ENCODE measurements around the gene OXNAD1. TPM values are rescaled to one million over a fixed set of nuclear protein-coding genes. Genes with fewer than 3 reads are reported as not detected.

The OXNAD1 gene
- total and polyA plus RNA-seq, 10 of the 15 experiments (the other 5 are each of a cell fraction or from before 2014, with no cell fraction given), result 5.6 to 27.8 (median 16.2) TPM

DNA sequence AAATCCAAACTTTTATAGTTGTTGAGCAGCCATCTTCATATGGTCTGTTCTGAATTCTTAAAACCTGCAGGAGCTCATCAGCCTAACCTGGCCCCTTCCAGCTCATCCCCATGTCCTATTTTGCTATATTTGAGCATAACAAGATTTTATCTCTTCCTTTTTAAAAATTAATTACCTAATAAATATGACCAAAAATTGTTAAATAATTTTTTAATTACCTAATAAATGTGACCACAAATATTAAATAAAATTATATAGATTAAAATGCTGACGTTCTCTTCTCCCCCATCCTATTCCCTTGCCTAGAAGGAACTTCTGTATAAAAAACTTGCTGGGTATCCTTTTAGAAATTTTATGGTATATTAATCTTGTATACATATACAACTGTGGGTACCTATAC is 43.7 kb downstream of the OXNAD1 start:
- no TSS peak for BruUV-seq (replicated peaks)
- no peak overlapping the region for H2AFZ ChIP-seq (ENCODE audit: control insufficient read depth, low read depth, low read length)
- ATAC-seq, result no peak
- SMC1A ChIA-PET (ENCODE audit: uncharacterized antibody, unreplicated experiment), result interaction anchor here (0.6 to 2.5 kb wide), 4 partner anchors 14 to 388 kb away, joined by 3 to 9 read pairs (median 4); no protein-coding TSS in a partner anchor
- WGBS (ENCODE audit: insufficient coverage, insufficient replicate concordance, low lambda C conversion rate, missing lambda C conversion rate), result 100% methylated on average over 1 of the region's 1 CpG
- H3K9ac ChIP-seq (ENCODE audit: control insufficient read depth, insufficient read depth, low read length), result no peak overlapping the region
- in situ Hi-C loops (cut with MboI), result no loop called here
- H3K36me3 ChIP-seq (ENCODE audit: control insufficient read depth in 2 of 2, insufficient read depth in 2 of 2, low read length in 1 of 2), result peaks cover 7 to 9% of the 10 kb centered on the region in 2 experiments
- POLR2A ChIA-PET, result no interaction called here
- H3K79me2 ChIP-seq (ENCODE audit: control insufficient read depth, insufficient read depth, low read length), result no peaks in the 10 kb centered on the region
- intact Hi-C loops (cut with micrococcal nuclease; ENCODE audit: unreplicated experiment), result no loop called here
- no peak overlapping the region for H3K4me3 ChIP-seq
- no peak for DNase-seq (ENCODE audit: low read depth, low spot score)
- RAD21 ChIA-PET (ENCODE audit: unreplicated experiment), result interaction anchor here (1.2 to 2.0 kb wide), 2 partner anchors 18 to 44 kb away, joined by 3 to 13 read pairs; partner anchors contain the start of genes DPH3 and OXNAD1
- H3K4me1 ChIP-seq (ENCODE audit: control insufficient read depth, insufficient read depth, low read length), result peaks cover 24% of the 10 kb centered on the region
- H4K20me1 ChIP-seq (ENCODE audit: control insufficient read depth, insufficient read depth), result no peaks in the 10 kb centered on the region
- no peak overlapping the region for H3K4me2 ChIP-seq (ENCODE audit: control insufficient read depth, insufficient read depth)
- CTCF ChIA-PET, result interaction anchor here (0.8 to 1.3 kb wide), 2 partner anchors 15 to 20 kb away, joined by 4 to 5 read pairs; no protein-coding TSS in a partner anchor
- no peaks in the 10 kb centered on the region for H3K9me3 ChIP-seq (replicated peaks; ENCODE audit: control insufficient read depth, insufficient read depth, low read length)
- H3K27ac ChIP-seq (ENCODE audit: control insufficient read depth, insufficient read depth), result no peak overlapping the region
- TF ChIP-seq, protein P1, sequence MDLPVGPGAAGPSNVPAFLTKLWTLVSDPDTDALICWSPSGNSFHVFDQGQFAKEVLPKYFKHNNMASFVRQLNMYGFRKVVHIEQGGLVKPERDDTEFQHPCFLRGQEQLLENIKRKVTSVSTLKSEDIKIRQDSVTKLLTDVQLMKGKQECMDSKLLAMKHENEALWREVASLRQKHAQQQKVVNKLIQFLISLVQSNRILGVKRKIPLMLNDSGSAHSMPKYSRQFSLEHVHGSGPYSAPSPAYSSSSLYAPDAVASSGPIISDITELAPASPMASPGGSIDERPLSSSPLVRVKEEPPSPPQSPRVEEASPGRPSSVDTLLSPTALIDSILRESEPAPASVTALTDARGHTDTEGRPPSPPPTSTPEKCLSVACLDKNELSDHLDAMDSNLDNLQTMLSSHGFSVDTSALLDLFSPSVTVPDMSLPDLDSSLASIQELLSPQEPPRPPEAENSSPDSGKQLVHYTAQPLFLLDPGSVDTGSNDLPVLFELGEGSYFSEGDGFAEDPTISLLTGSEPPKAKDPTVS (IDR thresholded peaks at IDR 0.05; ENCODE audit: low read depth, low read length), result no peak
- TF ChIP-seq, protein P2, sequence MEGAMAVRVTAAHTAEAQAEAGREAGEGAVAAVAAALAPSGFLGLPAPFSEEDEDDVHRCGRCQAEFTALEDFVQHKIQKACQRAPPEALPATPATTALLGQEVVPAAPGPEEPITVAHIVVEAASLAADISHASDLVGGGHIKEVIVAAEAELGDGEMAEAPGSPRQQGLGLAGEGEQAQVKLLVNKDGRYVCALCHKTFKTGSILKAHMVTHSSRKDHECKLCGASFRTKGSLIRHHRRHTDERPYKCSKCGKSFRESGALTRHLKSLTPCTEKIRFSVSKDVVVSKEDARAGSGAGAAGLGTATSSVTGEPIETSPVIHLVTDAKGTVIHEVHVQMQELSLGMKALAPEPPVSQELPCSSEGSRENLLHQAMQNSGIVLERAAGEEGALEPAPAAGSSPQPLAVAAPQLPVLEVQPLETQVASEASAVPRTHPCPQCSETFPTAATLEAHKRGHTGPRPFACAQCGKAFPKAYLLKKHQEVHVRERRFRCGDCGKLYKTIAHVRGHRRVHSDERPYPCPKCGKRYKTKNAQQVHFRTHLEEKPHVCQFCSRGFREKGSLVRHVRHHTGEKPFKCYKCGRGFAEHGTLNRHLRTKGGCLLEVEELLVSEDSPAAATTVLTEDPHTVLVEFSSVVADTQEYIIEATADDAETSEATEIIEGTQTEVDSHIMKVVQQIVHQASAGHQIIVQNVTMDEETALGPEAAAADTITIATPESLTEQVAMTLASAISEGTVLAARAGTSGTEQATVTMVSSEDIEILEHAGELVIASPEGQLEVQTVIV (IDR thresholded peaks at IDR 0.05; ENCODE audit: borderline replicate concordance, partially characterized antibody), result no peak
- TF ChIP-seq RUNX3 (IDR thresholded peaks at IDR 0.05; ENCODE audit: low read length) (no peak), TCF3 (IDR thresholded peaks at IDR 0.05; ENCODE audit: borderline replicate concordance, insufficient read depth, low read depth, low read length) (no peak), NFXL1 (IDR thresholded peaks at IDR 0.05; ENCODE audit: borderline replicate concordance) (no peak), RB1 (IDR thresholded peaks at IDR 0.05; ENCODE audit: borderline replicate concordance) (no peak), NR2C1 (IDR thresholded peaks at IDR 0.05) (no peak), PAX5 (IDR thresholded peaks at IDR 0.05; ENCODE audit: borderline replicate concordance, low read depth, low read length) (no peak), ZNF24 (IDR thresholded peaks at IDR 0.05) (no peak), NFYB (IDR thresholded peaks at IDR 0.05; ENCODE audit: insufficient read depth, low read depth, low read length) (no peak), FOXM1 (IDR thresholded peaks at IDR 0.05; ENCODE audit: low read depth, low read length) (no peak)
- TF ChIP-seq, protein P3, sequence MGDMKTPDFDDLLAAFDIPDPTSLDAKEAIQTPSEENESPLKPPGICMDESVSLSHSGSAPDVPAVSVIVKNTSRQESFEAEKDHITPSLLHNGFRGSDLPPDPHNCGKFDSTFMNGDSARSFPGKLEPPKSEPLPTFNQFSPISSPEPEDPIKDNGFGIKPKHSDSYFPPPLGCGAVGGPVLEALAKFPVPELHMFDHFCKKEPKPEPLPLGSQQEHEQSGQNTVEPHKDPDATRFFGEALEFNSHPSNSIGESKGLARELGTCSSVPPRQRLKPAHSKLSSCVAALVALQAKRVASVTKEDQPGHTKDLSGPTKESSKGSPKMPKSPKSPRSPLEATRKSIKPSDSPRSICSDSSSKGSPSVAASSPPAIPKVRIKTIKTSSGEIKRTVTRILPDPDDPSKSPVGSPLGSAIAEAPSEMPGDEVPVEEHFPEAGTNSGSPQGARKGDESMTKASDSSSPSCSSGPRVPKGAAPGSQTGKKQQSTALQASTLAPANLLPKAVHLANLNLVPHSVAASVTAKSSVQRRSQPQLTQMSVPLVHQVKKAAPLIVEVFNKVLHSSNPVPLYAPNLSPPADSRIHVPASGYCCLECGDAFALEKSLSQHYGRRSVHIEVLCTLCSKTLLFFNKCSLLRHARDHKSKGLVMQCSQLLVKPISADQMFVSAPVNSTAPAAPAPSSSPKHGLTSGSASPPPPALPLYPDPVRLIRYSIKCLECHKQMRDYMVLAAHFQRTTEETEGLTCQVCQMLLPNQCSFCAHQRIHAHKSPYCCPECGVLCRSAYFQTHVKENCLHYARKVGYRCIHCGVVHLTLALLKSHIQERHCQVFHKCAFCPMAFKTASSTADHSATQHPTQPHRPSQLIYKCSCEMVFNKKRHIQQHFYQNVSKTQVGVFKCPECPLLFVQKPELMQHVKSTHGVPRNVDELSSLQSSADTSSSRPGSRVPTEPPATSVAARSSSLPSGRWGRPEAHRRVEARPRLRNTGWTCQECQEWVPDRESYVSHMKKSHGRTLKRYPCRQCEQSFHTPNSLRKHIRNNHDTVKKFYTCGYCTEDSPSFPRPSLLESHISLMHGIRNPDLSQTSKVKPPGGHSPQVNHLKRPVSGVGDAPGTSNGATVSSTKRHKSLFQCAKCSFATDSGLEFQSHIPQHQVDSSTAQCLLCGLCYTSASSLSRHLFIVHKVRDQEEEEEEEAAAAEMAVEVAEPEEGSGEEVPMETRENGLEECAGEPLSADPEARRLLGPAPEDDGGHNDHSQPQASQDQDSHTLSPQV (IDR thresholded peaks at IDR 0.05), result no peak
- TF ChIP-seq, protein P4, sequence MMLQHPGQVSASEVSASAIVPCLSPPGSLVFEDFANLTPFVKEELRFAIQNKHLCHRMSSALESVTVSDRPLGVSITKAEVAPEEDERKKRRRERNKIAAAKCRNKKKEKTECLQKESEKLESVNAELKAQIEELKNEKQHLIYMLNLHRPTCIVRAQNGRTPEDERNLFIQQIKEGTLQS (IDR thresholded peaks at IDR 0.05; ENCODE audit: borderline replicate concordance, extremely low read depth, low read depth, low read length), result no peak
- no peak for FAIRE-seq
- H3K27me3 ChIP-seq (replicated peaks in 1 of 2; ENCODE audit: control insufficient read depth in 2 of 2, insufficient read depth in 2 of 2, low read length in 1 of 2), result no peaks in the 10 kb centered on the region
